IMR-90 (cell line): Measurements from ENCODE around the gene GIPC3. TPM values are rescaled to one million over a fixed set of nuclear protein-coding genes. Genes with fewer than 3 reads are reported as not detected.

Experiments used
- ATAC-seq: fragments of 200-7000 bp; cut with Tn5 transposase; 2 replicates; pipeline ENCODE4 v1.9.1; 2020; ENCODE audit warnings: low read depth, mild to moderate bottlenecking, moderate library complexity
- BruUV-seq: library from RNA; stranded (reverse); fragments of 400-500 nt; replicated peaks from 2 replicates; lab custom pipeline; 2021; lab: Mats Ljungman, UMichigan
- CTCF ChIA-PET: fragments of 300-600 bp; formaldehyde crosslinking; extraction: SDS; loops from one replicate; lab custom pipeline; 2021; ENCODE audit warnings: antibody characterized with exemption; lab: Yijun Ruan, JAX
- POLR2A ChIA-PET: fragments of 300-600 bp; sonication (Branson Sonifier 250); formaldehyde crosslinking; loops from one replicate; lab custom pipeline; 2022; ENCODE audit warnings: antibody characterized with exemption; ENCODE audit not compliant: unreplicated experiment; lab: Charles Lee
- DNase-seq: peaks from one replicate; pipeline ENCODE4 v3.0.0; 2013
- H2AFZ ChIP-seq: replicated peaks from 2 replicates; pipeline ENCODE3; 2013; ENCODE audit warnings: low read length, mild to moderate bottlenecking; ENCODE audit not compliant: poor library complexity
- H2AK5ac ChIP-seq: 2 replicates; pipeline ENCODE4 v1.6.1; 2013; ENCODE audit warnings: low read depth, low read length, inconsistent platforms
- H2AK9ac ChIP-seq: replicated peaks from 2 replicates; pipeline ENCODE3; 2013; ENCODE audit warnings: mild to moderate bottlenecking, low read depth, low read length, moderate library complexity; ENCODE audit not compliant: poor library complexity
- H2BK120ac ChIP-seq: 2 replicates; pipeline ENCODE4 v1.6.1; 2013; ENCODE audit warnings: low read depth, low read length, inconsistent platforms
- H2BK15ac ChIP-seq: 3 replicates; pipeline ENCODE4 v1.6.1; 2013; ENCODE audit warnings: low read depth, low read length, inconsistent platforms
- H2BK20ac ChIP-seq: 2 replicates; pipeline ENCODE4 v1.6.1; 2013; ENCODE audit warnings: low read depth, mild to moderate bottlenecking, inconsistent platforms, low read length, moderate library complexity
- H2BK5ac ChIP-seq: 2 replicates; pipeline ENCODE4 v1.6.1; 2013; ENCODE audit warnings: mild to moderate bottlenecking, low read depth, low read length, inconsistent platforms; ENCODE audit not compliant: poor library complexity, severe bottlenecking
- H3K14ac ChIP-seq: replicated peaks from 2 replicates; pipeline ENCODE4 v1.6.1; 2013; ENCODE audit warnings: low read depth, low read length, inconsistent platforms
- H3K18ac ChIP-seq: 2 replicates; pipeline ENCODE4 v1.6.1; 2013; ENCODE audit warnings: low read depth, low read length, control low read depth
- H3K23ac ChIP-seq: 2 replicates; pipeline ENCODE4 v1.6.1; 2013; ENCODE audit warnings: low read depth, low read length, inconsistent platforms
- H3K27ac ChIP-seq: 2 replicates; pipeline ENCODE4 v1.5.1; 2013; ENCODE audit warnings: mild to moderate bottlenecking, control low read depth, low read length; ENCODE audit not compliant: insufficient read depth
- H3K27me3 ChIP-seq: 2 replicates; pipeline ENCODE4 v1.6.1; 2013; ENCODE audit warnings: low read length; ENCODE audit not compliant: control insufficient read depth, insufficient read depth
- H3K36me3 ChIP-seq: 2 replicates; pipeline ENCODE4 v1.6.1; 2013; ENCODE audit warnings: low read length, mixed read lengths; ENCODE audit not compliant: control insufficient read depth, insufficient read depth
- H3K4ac ChIP-seq: 2 replicates; pipeline ENCODE4 v1.6.1; 2013; ENCODE audit warnings: low read depth, low read length, inconsistent platforms
- H3K4me1 ChIP-seq: 2 replicates; pipeline ENCODE4 v1.6.1; 2013; ENCODE audit warnings: low read length, mixed read lengths; ENCODE audit not compliant: control insufficient read depth, insufficient read depth
- H3K4me2 ChIP-seq: 2 replicates; pipeline ENCODE4 v1.6.1; 2013; ENCODE audit warnings: low read depth, mild to moderate bottlenecking, control low read depth, low read length, moderate library complexity
- H3K4me3 ChIP-seq: 2 replicates; pipeline ENCODE4 v1.5.1; 2013; ENCODE audit warnings: low read depth, mild to moderate bottlenecking, control low read depth, low read length, moderate library complexity; ENCODE audit not compliant: insufficient read depth
- H3K56ac ChIP-seq: 2 replicates; pipeline ENCODE4 v1.6.1; 2013; ENCODE audit warnings: low read length, inconsistent platforms; ENCODE audit not compliant: insufficient read depth; ENCODE audit errors: extremely low read depth
- H3K79me1 ChIP-seq, 2 experiments: 2 replicates each; pipeline ENCODE4 v1.6.1; 2013; ENCODE audit warnings: low read length in 2 of 2, inconsistent platforms in 1 of 2, low read depth in 1 of 2
- H3K9ac ChIP-seq: 2 replicates; pipeline ENCODE4 v1.6.1; 2013; ENCODE audit warnings: low read depth, low read length, control low read depth
- H3K9me1 ChIP-seq: 2 replicates; pipeline ENCODE4 v1.6.1; 2013; ENCODE audit warnings: low read length, inconsistent platforms; ENCODE audit not compliant: insufficient read depth
- H3K9me3 ChIP-seq: 2 replicates; pipeline ENCODE4 v1.6.1; 2013; ENCODE audit warnings: low read length; ENCODE audit not compliant: control insufficient read depth, insufficient read depth
- H4K20me1 ChIP-seq: 2 replicates; pipeline ENCODE4 v1.6.1; 2013; ENCODE audit warnings: low read length, inconsistent platforms; ENCODE audit not compliant: insufficient read depth
- H4K5ac ChIP-seq: 2 replicates; pipeline ENCODE4 v1.6.1; 2013; ENCODE audit warnings: mild to moderate bottlenecking, low read depth, low read length, control low read depth
- H4K8ac ChIP-seq, 2 experiments: 2 replicates each; pipeline ENCODE4 v1.6.1; 2013; ENCODE audit warnings: low read depth in 2 of 2, low read length in 2 of 2, control low read depth in 1 of 2, inconsistent platforms in 1 of 2
- H4K91ac ChIP-seq: 2 replicates; pipeline ENCODE4 v1.6.1; 2013; ENCODE audit warnings: low read depth, low read length, inconsistent platforms; ENCODE audit not compliant: insufficient read depth
- BHLHE40 ChIP-seq: fragments of 150-350 bp; IDR thresholded peaks from 2 replicates; pipeline ENCODE4 v1.6.1; 2016; ENCODE audit warnings: mild to moderate bottlenecking, low read depth, low read length
- MXI1 ChIP-seq: IDR thresholded peaks from 2 replicates; pipeline ENCODE4 v1.6.1; 2012; ENCODE audit warnings: low read depth, mild to moderate bottlenecking, low read length, moderate library complexity, borderline replicate concordance
- RAD21 ChIP-seq: IDR thresholded peaks from 2 replicates; pipeline ENCODE4 v1.6.1; 2012; ENCODE audit warnings: low read length, improper control_type of control experiment
- RCOR1 ChIP-seq: IDR thresholded peaks from 2 replicates; pipeline ENCODE4 v1.6.1; 2012; ENCODE audit warnings: mild to moderate bottlenecking, low read length, improper control_type of control experiment; ENCODE audit not compliant: insufficient replicate concordance
- whole genome bisulfite sequencing, 2 experiments: methylation state at CpG; one replicate each; pipeline versions ENCODE4 v1.1.5 to v1.1.7; 2013; ENCODE audit warnings: missing lambda C conversion rate in 2 of 2; ENCODE audit not compliant: insufficient read length in 1 of 2; ENCODE audit errors: extremely low coverage in 2 of 2; 5-methylcytosine and 5-hydroxymethylcytosine counted together
- dilution Hi-C: fragments of 300-500 bp; cut with HindIII; formaldehyde crosslinking; loops from one replicate; pipeline ENCODE4 v1.14.3; 2018; ENCODE audit warnings: low sequenced_read_pairs; ENCODE audit not compliant: unreplicated experiment
- in situ Hi-C: fragments of 300-500 bp; cut with MboI; formaldehyde crosslinking; loops from 3 replicates; pipeline ENCODE4 v1.14.3; 2019; ENCODE audit warnings: low sequenced_read_pairs, inconsistent platforms, mixed read lengths
- intact Hi-C: fragments of 100-400 bp; cut with micrococcal nuclease; formaldehyde crosslinking; loops from 2 replicates; pipeline ENCODE4 v1.10.0; 2022
- polyA plus RNA-seq, 3 experiments: library from polyadenylated mRNA; depleted of rRNA; stranded (reverse); fragments of >200 nt; gene quantifications; 2 replicates each; pipeline ENCODE4 v1.2.3, GENCODE V29; 2012; ENCODE audit warnings: low replicate concordance in 1 of 3
- total RNA-seq: library from RNA; depleted of rRNA; stranded (reverse); fragments of >200 nt; gene quantifications from 2 replicates; pipeline ENCODE4 v1.2.3, GENCODE V29; 2012

The GIPC3 gene
- total and polyA plus RNA-seq, 2 of the 4 experiments (the other 2 are of a cell fraction), result under 0.01 to 0.36 TPM

DNA sequence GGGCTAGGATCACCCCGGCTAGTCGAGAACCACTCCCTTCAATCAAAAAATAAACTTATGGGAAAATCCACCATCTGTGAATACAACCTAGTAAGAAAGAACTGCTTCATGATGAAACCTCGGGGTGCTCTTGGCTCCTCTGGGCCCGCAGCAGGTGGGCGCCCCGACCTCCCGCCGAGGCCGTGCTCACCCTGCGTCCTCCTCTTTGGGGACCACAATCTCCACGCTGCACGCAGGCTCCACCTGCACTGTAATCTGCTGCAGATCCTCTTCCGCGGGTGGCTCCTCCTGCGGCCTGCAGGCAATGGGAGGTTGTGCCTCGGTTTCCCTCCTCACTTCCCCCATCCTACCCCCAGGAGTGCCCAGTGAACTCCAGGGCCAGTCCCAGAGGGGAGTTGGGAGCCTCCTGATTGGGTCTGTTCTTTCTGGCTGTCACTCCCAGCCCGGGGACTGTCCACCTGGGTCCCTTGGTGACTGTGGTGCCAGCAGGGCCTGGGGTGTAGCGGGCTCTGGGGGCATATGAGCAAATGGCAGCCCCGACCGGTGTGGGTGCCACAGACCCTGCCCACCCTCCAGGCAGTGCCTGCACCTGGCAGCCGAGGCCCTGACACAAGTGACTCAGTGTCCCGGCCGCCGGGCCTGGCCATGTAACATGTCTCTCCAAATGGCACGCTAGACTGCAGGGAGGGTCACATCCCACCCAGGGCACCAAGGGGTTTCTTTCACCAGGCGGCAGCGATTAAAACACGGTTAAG lies 56.4 kb downstream of the GIPC3 start:
- H3K9me1 ChIP-seq, result no peaks in the 10 kb centered on the region
- no peaks in the 10 kb centered on the region for H3K4me1 ChIP-seq
- in situ Hi-C loops, result no loop called here
- H3K4me2 ChIP-seq, result no peak overlapping the region
- H2AFZ ChIP-seq, result no peak overlapping the region
- no peaks in the 10 kb centered on the region for H3K9me3 ChIP-seq
- H3K23ac ChIP-seq, result no peak overlapping the region
- POLR2A ChIA-PET, result no interaction called here
- intact Hi-C loops, result no loop called here
- dilution Hi-C loops, result no loop called here
- no peak overlapping the region for H3K14ac ChIP-seq
- no peak overlapping the region for H3K18ac ChIP-seq
- H3K4ac ChIP-seq, result no peak overlapping the region
- no peak overlapping the region for H2BK20ac ChIP-seq
- no peak overlapping the region for H3K56ac ChIP-seq
- no peak overlapping the region for H3K4me3 ChIP-seq
- H2BK120ac ChIP-seq, result no peak overlapping the region
- H4K20me1 ChIP-seq, result peaks cover 6% of the 10 kb centered on the region; the same call in 1 of the 2 replicates
- no peak overlapping the region for H4K8ac ChIP-seq
- no peak overlapping the region for H2BK15ac ChIP-seq
- no peak for TF ChIP-seq BHLHE40
- TF ChIP-seq RAD21, result no peak
- no peak for TF ChIP-seq RCOR1
- no peak for TF ChIP-seq MXI1
- ATAC-seq (no peak), DNase-seq (no peak)
- no peak overlapping the region for H3K9ac ChIP-seq
- H3K36me3 ChIP-seq, result peaks cover 50% of the 10 kb centered on the region
- no peak overlapping the region for H2AK9ac ChIP-seq
- no peak overlapping the region for H2AK5ac ChIP-seq
- BruUV-seq, result no TSS peak
- no peak overlapping the region for H4K91ac ChIP-seq
- H3K79me1 ChIP-seq, result no peaks in the 10 kb centered on the region; a peak in 1 of 4 replicates
- WGBS, 2 experiments, result 93% methylated on average over 23 of the region's 28 CpGs; no CpG with 5 or more reads in 1 of the 2 experiments
- no peak overlapping the region for H4K5ac ChIP-seq
- no peak overlapping the region for H3K27ac ChIP-seq
- CTCF ChIA-PET, result no interaction called here
- no peak overlapping the region for H2BK5ac ChIP-seq
- H3K27me3 ChIP-seq, result no peaks in the 10 kb centered on the region
